Endothelial cell of umbilical vein (primary cell): ENCODE data around the gene DCTN4.

Source experiments
- CTCF ChIP-seq, 2 donors: IDR thresholded peaks; 1 replicate in 1 of 2; 2 replicates in 1 of 2; pipeline ENCODE4 v1.5.1; 2011; ENCODE audit warnings: low read length in 2 of 2, mild to moderate bottlenecking in 2 of 2, moderate library complexity in 2 of 2, control low read depth in 1 of 2, inconsistent platforms in 1 of 2, low read depth in 1 of 2; ENCODE audit not compliant: insufficient read depth in 1 of 2; ENCODE audit errors: extremely low read depth in 1 of 2
- FOS ChIP-seq: IDR thresholded peaks from 2 replicates; pipeline ENCODE4 v1.6.1; 2011; ENCODE audit warnings: mild to moderate bottlenecking, low read length, moderate library complexity, borderline replicate concordance; ENCODE audit not compliant: insufficient read depth
- MYC ChIP-seq: IDR thresholded peaks from one replicate; pipeline ENCODE4 v1.6.1; 2011; ENCODE audit warnings: mild to moderate bottlenecking, low read depth, low read length
- POLR2A ChIP-seq: IDR thresholded peaks from 2 replicates; pipeline ENCODE4 v1.6.1; 2012; ENCODE audit warnings: low read depth, mild to moderate bottlenecking, control low read depth, low read length
- POLR2AphosphoS5 ChIP-seq: IDR thresholded peaks from 2 replicates; pipeline ENCODE4 v1.6.1; 2012; ENCODE audit warnings: low read depth, mild to moderate bottlenecking, control low read depth, low read length, moderate library complexity; ENCODE audit not compliant: insufficient read depth

DNA sequence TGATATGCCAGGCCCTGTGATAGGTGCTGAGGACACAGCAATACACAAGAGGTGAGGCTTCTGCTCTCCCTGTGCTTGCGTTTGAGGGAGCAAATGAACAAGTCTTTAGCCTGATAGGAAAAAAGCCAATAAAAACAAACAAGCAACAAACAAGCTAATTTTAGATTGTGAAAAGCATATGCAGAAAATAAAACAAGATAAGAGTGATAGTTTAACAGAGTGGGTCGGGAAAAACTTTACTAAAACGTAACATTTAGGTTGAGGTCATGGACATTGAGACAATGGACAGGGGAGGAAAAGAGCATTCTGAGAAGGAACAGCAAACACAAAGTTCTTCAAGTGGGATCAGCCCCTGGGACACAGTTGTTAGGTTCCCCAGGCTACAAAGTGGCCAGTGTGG lies 24.0 kb upstream of the DCTN4 start:
- TF ChIP-seq CTCF (IDR thresholded peaks at IDR 0.05; ENCODE audit: extremely low read depth in 1 of 2, insufficient read depth in 1 of 2, low read depth in 1 of 2, low read length in 2 of 2) (no peak), POLR2AphosphoS5 (no peak), POLR2A (no peak), FOS (no peak), MYC (no peak)
